BE2C (cell line): ENCODE measurements around the gene SNX2.
"Not testable (repeated sequence)": the region's sequence is repeated elsewhere in the genome, so short reads cannot be mapped to it uniquely, and the experiment has no call there.

Experiments
- DNase-seq: peaks from one replicate; pipeline ENCODE4 v3.0.0-alpha.2; 2020
- H3K27me3 ChIP-seq: fragments of 250-450 bp; sonication (Bioruptor Pico); 2 replicates; pipeline ENCODE4 v1.5.1; 2020; ENCODE audit warnings: mild to moderate bottlenecking
- H3K36me3 ChIP-seq: fragments of 250-450 bp; sonication (Bioruptor Pico); 2 replicates; pipeline ENCODE4 v1.5.1; 2020; ENCODE audit warnings: mild to moderate bottlenecking
- H3K4me1 ChIP-seq: fragments of 250-450 bp; sonication (Bioruptor Pico); 2 replicates; pipeline ENCODE4 v1.5.1; 2020
- H3K4me3 ChIP-seq: 2 replicates; pipeline ENCODE4 v1.5.1; 2011; ENCODE audit warnings: low read depth, low read length
- H3K9me3 ChIP-seq: fragments of 250-450 bp; sonication (Bioruptor Pico); 2 replicates; pipeline ENCODE4 v1.5.1; 2020
- TF ChIP-seq, protein P1 (sequence below): IDR thresholded peaks from 2 replicates; pipeline ENCODE4 v1.5.1; 2012; ENCODE audit warnings: mild to moderate bottlenecking, low read depth, low read length

SNX2 gene

GRCh38 chr5:122846051-122846550 is 71.2 kb downstream of the SNX2 start:
- no peaks in the 10 kb centered on the region for H3K4me1 ChIP-seq
- DNase-seq, result no peak

GRCh38 chr5:122847687-122848081 is 72.8 kb downstream of the SNX2 start:
- TF ChIP-seq, protein P1, sequence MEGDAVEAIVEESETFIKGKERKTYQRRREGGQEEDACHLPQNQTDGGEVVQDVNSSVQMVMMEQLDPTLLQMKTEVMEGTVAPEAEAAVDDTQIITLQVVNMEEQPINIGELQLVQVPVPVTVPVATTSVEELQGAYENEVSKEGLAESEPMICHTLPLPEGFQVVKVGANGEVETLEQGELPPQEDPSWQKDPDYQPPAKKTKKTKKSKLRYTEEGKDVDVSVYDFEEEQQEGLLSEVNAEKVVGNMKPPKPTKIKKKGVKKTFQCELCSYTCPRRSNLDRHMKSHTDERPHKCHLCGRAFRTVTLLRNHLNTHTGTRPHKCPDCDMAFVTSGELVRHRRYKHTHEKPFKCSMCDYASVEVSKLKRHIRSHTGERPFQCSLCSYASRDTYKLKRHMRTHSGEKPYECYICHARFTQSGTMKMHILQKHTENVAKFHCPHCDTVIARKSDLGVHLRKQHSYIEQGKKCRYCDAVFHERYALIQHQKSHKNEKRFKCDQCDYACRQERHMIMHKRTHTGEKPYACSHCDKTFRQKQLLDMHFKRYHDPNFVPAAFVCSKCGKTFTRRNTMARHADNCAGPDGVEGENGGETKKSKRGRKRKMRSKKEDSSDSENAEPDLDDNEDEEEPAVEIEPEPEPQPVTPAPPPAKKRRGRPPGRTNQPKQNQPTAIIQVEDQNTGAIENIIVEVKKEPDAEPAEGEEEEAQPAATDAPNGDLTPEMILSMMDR, result no peak
- no peaks in the 10 kb centered on the region for H3K9me3 ChIP-seq
- no peaks in the 10 kb centered on the region for H3K27me3 ChIP-seq
- no peaks in the 10 kb centered on the region for H3K4me1 ChIP-seq
- H3K4me3 ChIP-seq, result no peak overlapping the region
- no peak for DNase-seq
- H3K36me3 ChIP-seq, result no peaks in the 10 kb centered on the region

More at GRCh38 chr5:122846051-122846550, 71.2 kb downstream of the SNX2 start:
- Histone ChIP-seq H3K27me3 (no peaks in the 10 kb centered on the region), H3K4me3 (peak overlapping the region; percentile 84), H3K36me3 (no peaks in the 10 kb centered on the region), H3K9me3 (no peaks in the 10 kb centered on the region)
- TF ChIP-seq, protein P1, result no peak

GRCh38 chr5:122849771-122850170 is 74.9 kb downstream of the SNX2 start:
- H3K4me1 ChIP-seq, result no peaks in the 10 kb centered on the region
- no peak overlapping the region for H3K4me3 ChIP-seq
- TF ChIP-seq, protein P1, result no peak
- no peaks in the 10 kb centered on the region for H3K27me3 ChIP-seq
- no peaks in the 10 kb centered on the region for H3K36me3 ChIP-seq
- DNase-seq, result no peak
- H3K9me3 ChIP-seq, result no peaks in the 10 kb centered on the region

DNA sequence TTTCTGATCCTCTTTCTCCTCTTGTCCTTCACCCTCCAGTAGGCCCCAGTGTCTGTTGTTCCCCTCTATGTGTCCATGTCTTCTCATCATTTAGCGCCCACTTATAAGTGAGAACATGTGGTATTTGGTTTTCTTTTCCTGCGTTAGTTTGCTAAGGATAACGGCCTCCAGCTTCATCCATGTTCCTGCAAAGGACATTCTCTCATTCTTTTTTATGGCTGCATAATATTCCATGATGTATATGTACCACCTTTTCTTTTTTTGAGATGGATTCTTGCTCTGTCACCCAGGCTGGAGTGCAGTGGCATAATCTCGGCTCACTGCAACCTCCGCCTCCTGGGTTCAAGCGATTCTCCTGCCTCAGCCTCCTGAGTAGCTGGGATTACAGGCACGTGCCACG is 82.7 kb downstream of the SNX2 start:
- not testable (repeated sequence) for H3K4me3 ChIP-seq, DNase-seq, H3K27me3 ChIP-seq, H3K36me3 ChIP-seq, H3K9me3 ChIP-seq, H3K4me1 ChIP-seq

DNA sequence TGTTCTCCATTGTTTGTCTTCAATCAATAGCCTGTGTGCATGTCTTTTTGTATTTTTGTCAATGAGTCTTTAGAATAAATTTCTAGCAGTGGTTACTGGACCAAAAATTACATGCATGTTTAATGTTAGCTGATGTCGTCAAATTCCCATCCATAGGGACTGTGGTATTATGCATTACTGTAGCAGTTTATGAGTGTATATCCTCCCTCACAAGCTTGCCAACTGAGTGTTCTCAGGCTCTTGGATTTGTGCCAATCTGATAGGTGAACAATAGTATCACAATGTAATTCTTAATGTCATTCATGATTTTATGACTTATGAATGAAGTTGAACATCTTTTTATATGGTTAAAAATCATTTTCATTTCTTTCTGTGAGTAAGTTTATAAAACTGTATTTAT is 83.6 kb downstream of the SNX2 start:
- Histone ChIP-seq H3K4me1 (no peaks in the 10 kb centered on the region), H3K4me3 (no peak overlapping the region), H3K36me3 (no peaks in the 10 kb centered on the region), H3K27me3 (no peaks in the 10 kb centered on the region), H3K9me3 (no peaks in the 10 kb centered on the region)
- TF ChIP-seq, protein P1, result no peak
- peak; percentile 31 for DNase-seq

DNA sequence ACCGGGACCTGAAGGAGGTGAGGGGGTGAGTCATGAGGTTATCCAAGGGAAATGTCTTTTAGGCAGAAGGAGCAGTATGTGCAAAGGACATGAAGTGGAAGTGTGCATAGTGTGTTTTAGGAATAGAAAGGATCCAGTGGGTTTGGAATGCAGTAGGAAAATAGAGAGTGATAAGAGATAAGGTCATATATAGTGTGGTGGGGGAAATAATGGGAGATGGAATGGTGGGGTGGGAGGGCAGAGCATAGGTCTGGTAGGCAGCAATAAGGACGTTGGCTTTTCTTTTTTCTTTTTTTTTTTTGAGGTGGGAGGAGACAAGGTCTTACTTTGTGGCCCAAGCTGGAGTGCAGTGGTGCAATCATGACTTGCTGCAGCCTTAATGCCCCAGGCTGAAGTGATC is 88.4 kb downstream of the SNX2 start:
- Histone ChIP-seq H3K36me3 (no peaks in the 10 kb centered on the region), H3K4me1 (no peaks in the 10 kb centered on the region), H3K9me3 (no peaks in the 10 kb centered on the region), H3K4me3 (no peak overlapping the region), H3K27me3 (no peaks in the 10 kb centered on the region)
- TF ChIP-seq, protein P1, result no peak
- DNase-seq, result no peak

DNA sequence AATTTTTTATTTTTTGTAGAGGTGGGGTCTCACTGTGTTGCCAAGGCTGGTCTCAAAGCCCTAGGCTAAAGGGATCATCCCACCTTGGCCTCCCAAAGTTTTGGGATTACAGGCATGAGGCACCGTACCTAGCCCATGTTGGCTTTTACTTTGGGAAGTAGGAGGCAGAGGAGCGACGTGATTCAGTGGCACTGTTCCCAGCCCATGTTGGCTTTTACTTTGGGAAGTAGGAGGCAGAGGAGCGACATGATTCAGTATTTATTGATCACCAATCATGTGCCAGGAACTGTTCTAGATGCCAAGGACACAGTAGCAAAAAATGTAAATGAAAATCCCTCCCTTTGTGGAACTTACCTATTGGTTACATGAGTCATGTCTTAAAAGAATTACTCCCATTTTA is 88.8 kb downstream of the SNX2 start:
- TF ChIP-seq, protein P1, result no peak
- H3K27me3 ChIP-seq, result no peaks in the 10 kb centered on the region
- no peak overlapping the region for H3K4me3 ChIP-seq
- H3K36me3 ChIP-seq, result no peaks in the 10 kb centered on the region
- no peaks in the 10 kb centered on the region for H3K4me1 ChIP-seq
- DNase-seq, result no peak
- H3K9me3 ChIP-seq, result no peaks in the 10 kb centered on the region
